GM21737 (cell line): ENCODE results near the gene PARD3B.

Source experiments
- ATAC-seq: cut with Tn5 transposase; IDR thresholded peaks from one replicate; pipeline ENCODE4 v1.9.1; 2021; ENCODE audit warnings: mild to moderate bottlenecking, moderate library complexity; ENCODE audit not compliant: unreplicated experiment

Gene PARD3B

DNA sequence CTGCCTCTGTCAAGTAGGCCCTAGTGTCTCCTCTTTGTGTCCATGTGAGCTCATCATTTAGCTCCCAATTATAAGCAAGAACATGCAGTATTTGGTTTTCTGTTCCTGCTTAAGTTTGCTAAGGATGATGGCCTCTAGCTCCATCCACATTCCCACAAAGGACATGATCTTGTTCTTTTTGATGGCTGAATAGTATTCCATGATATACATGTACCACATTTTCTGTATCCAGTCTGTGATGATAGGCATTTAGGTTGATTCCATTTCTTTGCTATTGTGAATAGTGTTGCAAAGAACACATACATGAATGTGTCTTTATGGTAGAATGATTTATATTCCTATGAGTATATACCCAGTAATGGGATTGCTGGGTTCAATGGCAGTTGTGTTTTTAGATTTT, 263.2 kb downstream of the PARD3B start:
- ATAC-seq, result no peak

DNA sequence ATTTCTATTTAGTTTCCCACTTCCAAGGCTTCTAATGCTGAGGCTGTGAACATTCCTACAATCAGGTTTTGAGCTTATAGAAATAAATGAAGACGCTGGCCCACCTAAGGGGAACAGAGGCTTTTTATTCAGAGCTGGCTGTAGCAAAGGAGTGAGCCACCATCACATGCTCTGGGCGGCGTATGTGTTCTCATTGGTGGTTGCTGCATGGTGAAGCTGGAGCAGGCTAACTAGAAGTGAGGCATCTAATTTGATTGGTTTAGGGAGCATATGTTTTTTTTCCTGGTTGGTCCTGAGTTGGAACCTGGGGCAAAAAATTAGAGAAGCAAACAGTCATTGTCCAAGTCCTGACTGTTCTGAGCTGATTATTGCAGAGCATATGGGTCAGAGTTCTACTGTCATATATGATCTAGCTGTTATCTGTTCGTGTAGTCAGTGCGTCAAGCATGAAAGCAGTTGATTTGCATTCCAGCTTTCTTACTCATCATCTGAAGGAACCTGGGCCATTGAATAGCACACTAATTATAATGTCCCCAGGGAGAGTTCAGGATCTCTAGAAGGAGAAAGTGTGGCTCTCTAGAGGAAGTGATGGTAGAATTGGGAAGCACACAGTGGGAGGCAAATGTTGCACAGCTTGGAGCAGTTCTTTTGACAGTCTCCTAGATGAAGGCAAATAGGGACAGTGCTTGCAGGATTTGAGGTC, 279.6 kb downstream of the PARD3B start:
- no peak for ATAC-seq

DNA sequence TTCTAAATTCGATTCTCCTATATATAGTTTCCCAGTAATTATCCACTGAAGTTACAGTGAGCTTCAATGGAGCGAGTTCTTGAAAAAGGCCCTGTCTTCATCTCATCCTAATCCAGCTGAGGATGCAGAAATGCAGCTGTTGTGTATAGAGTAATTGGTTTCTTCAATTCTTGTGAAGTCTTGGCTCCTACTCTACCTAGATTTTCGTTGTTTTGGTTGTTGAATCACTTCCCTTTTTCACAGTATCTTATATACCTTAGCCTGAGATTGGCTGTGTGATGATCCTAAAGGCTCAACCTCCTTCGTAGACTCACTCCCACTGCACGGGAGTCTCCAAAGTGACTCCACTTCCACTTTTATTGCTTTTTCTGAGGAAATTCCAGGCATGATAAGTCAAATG, 280.4 kb downstream of the PARD3B start:
- no peak for ATAC-seq

DNA sequence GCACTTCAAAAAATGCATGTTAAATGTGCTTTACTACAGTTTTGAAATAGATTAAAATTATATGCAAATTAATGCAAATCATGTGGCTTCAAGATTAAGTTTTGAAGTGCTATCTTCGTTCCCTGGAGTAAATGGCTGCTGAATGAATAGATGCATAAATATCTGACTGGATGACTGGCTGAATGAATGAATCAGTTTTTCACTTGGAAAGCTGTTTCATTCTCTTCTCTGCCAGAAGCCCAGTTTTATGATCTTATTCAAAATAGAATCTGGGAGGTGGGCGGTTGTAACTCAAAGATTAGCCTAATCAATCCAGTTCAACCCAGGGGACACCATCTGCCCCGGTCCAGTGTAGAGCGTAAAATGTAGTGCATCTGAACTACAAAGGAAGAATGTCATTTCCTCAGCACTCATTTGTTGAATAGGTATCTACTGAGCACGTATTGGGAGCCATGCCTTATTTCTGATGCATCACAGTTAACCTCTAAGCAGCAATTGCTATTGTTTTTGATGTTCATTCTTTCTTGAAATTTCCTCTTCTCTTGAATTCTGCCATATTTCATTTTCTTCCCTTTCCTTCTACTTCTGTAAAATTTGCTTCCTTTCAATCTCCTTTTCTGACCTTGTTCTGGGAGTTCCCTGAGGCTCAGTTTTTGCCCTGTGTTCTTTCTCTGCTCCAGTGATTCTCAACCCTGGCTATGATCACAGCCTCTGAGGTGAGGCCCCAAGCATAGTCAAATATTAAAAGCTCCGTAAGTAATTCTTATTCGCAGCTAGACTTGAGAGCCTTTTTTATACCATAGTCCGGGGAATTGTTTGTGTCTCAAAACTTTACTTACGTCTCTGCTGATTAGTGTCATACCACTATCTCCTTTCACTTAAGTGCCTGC, 282.7 kb downstream of the PARD3B start:
- no peak for ATAC-seq

DNA sequence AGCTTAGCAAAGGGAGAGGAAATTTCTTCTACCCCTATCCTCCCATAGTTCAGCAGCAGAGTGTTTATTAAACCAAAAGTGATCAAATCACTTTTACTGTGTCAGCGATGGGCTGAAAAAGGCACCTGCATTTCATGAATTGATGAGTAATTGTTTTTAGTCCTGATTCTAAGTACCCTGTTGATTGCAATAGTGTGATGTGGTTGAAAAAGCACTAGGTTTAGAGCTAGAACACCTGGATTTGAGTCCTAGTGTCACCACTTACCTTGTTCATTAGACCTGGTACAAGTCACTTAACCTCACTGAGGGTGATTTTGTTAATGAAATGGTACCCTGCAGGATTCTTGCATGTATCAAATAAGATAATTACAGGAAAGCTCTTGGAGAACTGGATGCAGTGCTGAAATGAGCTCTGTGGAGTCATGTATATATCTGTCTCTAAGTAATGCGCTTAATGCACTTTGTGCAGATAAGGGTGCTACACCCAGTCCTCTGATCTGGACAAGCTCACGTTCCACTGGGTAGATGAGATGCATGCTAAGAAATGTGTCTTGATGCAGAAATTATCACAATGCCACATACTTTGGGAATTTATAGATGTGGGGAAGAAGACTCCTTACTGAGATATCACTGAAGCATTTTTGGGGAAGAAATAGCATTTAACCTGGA, 289.6 kb downstream of the PARD3B start:
- no peak for ATAC-seq

DNA sequence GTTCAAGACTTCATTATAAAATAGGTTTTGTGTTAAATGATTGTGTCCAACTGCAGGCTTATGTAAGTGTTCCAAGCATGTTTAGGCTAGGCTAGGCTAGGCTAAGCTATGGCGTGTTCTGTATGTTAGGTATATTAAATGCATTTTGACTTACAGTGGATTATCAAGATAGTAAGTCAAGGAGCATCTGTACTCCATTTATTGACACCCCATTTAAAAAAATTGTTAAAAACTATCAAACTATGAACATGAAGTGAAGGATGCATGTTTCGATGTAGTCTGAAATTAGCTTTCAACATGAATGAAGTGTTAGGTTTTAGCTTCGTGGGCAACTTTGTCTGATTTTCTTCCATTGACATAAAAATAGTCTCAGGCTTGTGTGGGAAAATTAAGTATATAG, 290.5 kb downstream of the PARD3B start:
- ATAC-seq, result no peak

DNA sequence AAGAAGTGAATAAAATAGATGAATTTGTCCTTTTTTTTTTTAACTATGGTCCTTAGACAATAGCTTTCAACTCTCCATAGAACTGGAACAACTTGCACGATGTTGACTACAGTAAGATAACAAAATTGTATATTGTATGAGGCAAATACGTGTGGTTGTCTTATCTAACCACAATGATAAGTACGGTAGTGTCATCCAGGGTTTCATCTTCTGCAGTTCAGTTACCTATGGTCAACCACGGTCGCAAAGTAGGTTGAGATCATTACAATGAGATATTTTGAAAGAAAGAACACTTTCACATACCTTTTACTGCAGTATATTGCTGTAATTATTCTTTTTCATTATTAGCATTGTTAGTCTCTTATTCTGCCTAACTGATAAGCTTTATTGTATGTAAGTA, 295.2 kb downstream of the PARD3B start:
- no peak for ATAC-seq

DNA sequence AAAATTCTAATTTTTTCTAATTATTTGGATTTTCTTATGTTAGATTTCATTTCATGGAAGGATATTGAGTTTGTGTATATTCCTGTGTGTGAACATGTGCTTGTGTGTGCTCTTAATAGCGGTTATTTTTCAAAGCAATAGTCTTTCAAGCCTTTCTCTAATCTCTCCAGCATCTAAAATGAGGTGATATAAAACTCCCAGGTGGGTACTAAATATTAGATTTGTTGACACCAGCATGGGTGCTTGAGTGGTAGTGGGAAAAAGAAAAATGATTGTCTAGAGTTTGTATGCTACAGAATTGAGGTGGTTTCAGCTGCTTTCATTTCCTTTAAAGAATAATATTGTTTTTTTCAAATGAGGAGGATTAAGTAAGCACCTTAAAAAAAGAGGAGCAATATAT, 296.8 kb downstream of the PARD3B start:
- no peak for ATAC-seq

DNA sequence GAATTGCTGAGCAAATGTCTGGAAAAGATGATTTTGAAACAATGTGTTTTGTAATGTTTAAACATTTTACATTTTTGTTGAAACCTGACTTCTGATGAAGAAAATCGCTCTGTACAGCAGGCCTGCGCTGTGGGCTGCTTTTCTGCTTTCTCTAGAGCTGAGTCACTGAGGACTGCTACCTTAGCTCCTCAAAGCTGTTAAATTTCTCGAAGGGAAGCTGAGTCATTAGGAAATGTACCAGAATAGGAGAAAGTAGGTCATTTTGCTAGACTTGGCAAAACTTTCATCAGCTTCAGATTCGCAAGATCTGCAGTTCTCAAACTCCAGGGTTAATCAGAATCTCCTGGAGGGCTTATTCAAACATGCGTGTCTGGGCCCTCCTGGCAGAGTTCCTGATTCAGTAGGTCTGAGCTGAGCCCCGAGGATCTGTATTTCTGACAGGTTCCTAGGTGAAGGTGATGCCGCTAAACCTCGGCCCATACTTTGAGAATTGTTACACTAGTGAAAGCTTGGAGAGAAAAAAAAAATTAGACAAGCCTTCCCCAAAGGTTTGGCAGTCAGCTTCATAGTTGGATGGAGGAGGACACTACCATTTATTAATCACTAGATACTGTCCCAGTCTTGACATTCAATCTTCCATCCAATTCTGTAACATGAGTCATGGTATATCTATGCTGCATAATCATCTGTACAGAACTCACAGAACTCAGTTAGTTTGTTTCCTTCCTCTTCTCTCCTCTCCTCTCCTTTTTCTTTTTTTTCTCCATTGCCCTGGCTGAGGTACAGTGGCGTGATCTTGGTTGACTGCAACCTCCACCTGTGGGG, 297.6 kb downstream of the PARD3B start:
- no peak for ATAC-seq

DNA sequence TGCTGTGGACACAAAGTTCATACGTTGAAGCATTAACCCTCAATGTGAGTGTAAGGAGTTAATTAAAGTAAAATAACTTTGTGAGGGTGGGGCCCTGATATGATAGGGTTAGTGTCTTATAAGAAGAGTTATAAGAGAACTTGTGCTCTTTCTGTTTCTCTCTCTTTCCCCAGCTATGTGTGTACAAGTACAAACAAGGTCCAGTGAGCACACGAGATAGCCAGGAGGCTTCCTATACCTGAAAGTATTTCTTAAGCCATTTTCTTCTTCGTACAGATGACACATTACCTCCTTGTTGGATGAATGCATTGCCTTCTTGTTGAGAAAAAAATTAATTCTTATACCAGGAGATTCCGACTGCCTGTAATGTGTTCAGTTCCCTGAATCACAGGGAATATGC, 301.2 kb downstream of the PARD3B start:
- no peak for ATAC-seq

DNA sequence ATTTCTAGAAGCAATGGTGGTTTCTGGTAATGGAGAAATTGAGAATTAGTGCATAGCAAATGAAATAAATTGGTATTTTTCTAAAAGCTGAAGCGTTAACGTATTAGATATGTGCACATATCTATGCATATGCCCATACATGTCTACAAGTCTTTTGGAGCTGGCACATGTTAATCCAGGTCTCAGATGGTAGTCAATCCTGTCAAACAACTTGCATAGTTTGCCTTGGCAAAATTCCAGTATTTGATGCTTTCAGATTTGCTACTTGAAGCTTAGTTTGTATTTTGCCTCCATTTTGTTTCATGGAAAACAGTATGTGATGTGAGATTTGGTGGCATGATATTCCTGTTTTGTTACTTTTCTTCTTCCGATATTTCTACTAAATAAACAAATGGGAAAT, 304.6 kb downstream of the PARD3B start:
- ATAC-seq, result no peak

DNA sequence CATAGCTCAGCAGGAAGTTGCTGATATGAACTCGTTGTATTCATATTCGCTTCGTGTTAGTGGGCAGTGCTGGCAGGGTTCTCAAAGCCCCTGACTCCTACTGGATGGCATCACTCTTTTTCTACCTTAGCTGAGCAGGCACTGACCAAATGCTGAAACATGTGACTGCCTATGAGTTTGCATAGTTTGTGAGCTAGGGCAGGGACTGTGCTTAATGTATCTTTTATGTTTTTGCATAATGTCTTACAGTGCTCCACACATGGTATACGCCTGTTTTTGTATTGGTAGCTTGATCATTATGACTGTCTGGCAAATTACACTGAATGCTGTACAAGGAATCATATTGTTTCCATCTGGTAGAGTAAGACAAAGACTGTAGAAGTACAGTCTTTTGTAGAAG, 305.3 kb downstream of the PARD3B start:
- ATAC-seq, result no peak

DNA sequence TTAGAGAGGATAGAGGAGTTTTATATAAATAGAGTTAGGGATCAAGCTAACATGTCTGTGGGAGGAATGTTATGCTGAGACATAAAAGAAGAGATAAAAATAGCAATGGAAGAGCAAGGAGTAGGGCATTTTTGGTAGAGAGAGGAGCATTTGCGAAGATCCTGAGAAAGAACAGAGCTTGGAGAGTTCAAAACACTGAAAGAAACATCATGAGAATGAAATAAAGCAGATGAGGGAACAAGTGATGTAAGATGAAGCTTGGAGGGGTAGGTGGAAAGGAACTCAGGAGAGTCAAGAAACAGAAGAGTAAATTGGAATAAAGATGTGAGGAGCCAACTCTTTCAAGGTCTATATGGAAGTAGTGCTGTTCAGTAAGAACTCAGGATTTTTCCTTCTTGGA, 308.6 kb downstream of the PARD3B start:
- ATAC-seq, result no peak

DNA sequence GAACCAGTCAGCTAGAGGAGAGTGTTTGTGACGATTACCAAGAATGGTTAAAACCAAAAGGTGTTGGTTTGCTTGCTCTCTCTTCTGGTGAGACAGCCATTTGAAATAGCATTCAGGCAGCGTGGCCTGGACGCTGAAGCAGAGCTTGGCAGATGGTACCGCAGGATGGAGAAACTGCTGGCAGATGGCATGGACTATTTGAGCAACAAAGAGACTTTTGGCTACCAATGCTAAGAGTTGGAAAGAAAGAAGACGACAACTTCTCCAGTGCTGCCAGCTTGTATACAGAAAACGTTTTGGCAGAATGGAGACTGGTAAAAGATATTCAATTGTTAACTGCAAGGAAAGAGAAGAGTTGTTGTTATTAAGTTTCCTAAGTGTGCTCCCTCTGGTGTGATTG, 315.0 kb downstream of the PARD3B start:
- ATAC-seq, result no peak

DNA sequence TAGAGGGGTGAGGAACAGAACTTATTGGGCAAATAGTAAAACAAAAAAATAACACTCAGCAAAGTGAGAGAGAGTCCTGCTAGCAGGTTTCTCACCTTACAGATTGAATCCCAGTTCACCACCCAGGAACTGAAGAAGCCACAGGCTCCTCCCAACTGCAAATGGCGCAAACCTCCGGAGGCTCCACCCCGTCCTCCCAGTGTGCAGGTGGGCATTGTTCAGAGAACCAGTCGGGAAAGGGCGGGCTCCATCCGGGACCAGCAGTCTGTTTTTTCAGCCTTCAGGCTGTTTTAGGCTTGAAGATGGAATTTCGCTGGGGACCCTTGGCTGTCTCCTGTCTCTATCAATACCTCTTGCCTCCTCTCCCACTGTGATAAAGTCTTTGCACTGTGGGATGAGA, 317.5 kb downstream of the PARD3B start:
- no peak for ATAC-seq

DNA sequence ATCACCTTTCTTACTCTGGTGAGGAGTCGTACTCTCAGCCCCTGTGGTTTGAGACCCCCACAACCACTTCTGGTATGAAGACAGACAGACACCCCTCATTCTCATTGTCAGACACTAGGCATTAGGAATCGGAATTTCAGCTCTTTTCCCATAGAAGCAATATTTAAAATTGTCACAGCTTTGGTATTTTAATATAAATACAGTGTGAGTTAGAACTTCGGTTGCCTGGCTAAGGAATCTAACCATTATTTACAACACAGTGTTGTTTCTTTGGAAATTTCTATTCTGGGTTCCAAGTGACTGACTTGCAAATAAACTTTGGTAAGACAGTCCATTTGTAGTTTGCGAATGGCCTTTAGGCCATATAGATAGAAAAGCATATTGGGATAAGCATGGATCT, 318.1 kb downstream of the PARD3B start:
- no peak for ATAC-seq

DNA sequence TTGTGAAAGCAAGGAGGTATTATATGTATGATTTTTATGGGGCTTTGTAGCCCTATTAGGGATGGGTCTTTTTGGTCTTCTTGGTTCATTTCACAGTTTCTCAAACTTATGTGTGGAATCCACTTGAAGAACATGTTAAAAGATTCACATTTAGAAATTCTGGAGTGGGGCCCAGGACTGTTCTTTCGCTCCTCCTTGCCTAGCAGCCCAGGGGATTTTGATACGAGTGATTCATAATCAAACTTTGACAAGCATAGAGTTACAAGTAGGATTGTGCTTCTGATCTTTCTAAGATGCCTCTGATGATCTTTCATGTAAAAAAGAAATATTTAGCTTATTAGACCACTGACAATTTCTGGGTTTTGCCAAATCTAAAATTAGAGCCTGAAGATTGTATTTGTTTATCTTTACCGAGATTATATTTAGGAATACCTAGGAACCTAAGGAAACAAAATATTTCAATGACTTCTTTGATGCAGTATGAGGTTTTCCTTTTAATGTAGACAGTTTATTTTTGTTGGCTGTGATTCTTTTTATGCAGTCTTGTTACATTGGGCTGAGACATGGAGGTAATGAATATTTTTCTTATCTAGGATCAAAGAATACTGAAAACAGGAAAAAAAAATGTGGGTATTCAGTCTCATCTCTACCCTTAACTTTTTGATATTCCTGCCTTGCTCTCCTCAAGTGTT, 324.0 kb downstream of the PARD3B start:
- no peak for ATAC-seq

DNA sequence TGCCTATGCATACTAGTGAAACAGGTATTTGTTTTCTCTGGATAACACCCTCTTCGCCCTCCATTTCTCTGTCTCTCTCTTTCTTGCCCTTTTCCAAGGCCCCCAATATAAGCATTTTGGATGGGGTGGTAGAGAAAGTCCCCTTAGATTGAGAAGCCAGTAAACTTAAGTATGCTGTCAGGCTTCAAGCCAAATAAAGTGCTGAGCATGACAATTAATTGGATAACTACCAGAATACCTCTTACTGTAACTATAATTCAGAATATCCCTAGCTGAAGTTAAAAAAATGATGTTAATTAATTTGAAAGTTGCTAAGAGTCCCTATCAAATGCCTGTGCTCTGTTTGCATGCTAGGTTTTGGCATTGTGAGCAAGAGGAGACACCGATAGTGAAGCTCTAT, 324.8 kb downstream of the PARD3B start:
- no peak for ATAC-seq

DNA sequence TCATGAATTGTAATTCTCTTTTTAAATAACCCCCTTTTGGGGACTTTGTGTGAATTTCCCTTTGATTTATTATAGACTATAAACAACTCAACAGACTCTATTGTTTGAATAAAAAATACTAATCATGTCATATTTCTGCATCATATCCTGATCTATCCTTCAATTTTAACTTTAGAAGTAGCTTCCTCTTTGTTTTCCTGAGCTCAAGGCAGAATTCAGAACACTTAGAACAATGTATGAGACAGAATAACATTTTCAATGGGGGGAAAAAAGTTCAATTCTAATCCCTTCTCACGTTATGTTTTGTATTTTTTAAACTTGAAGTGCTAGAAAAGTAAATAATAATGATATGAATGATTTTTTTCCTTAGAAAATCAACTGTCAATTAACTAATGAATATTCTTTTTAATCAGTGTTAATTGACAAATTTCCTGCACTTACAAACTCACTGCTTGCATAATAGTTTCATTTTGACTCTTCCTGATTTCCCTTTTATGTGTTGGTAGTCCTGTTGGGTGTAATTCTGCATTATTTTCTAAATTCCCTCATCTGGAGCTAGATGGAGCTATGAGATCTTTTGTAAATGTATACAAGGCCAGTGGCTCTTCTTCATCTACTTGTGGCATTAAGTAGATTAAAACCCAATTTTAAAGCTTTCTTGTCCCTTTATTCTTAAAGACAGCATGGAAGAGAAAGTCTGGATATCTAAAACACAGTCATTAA, 326.1 kb downstream of the PARD3B start:
- ATAC-seq, result no peak

DNA sequence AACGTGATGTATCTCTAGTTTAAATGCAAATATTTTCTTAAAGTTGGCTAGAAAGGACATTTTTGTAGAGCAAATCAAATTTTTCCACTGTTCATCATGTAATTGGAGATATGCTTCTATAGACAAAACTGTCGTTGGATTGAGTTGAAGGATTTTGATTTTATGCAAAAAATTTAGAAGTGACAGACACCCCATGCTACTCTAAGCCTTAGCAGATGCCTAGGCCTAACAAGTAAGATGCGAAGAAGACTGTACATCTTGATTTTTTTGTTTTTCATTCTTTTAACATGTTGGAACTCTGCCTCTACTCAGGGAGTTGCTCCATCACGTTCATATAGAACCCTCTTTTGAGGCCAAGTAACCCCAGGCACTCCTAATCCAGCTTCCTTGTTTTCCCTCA, 331.0 kb downstream of the PARD3B start:
- ATAC-seq, result no peak
